NB4 (cell line): ENCODE data around the gene MAN2B2.

Source experiments
- DNase-seq: peaks from one replicate; pipeline ENCODE4 v3.0.0; 2010; ENCODE audit warnings: low read depth
- H3K4me3 ChIP-seq: one replicate; pipeline ENCODE4 v1.5.1; 2011; ENCODE audit warnings: mild to moderate bottlenecking, low read depth, low read length, moderate library complexity
- MYC ChIP-seq: IDR thresholded peaks from 2 replicates; pipeline ENCODE4 v1.6.1; 2011; ENCODE audit warnings: low read depth, low read length
- POLR2A ChIP-seq: IDR thresholded peaks from 2 replicates; pipeline ENCODE4 v1.6.1; 2011; ENCODE audit warnings: mild to moderate bottlenecking; ENCODE audit not compliant: insufficient read length; ENCODE audit errors: extremely low read depth
- TF ChIP-seq, protein P1 (sequence below): IDR thresholded peaks from one replicate; pipeline ENCODE4 v1.5.1; 2012; ENCODE audit warnings: low read depth, low read length
- TF ChIP-seq, protein P2 (sequence below): IDR thresholded peaks from 2 replicates; pipeline ENCODE4 v1.6.1; 2011; ENCODE audit warnings: low read depth, low read length

The MAN2B2 gene

GRCh38 chr4:6586715-6587325, 11.8 kb downstream of the MAN2B2 start:
- TF ChIP-seq, protein P1, sequence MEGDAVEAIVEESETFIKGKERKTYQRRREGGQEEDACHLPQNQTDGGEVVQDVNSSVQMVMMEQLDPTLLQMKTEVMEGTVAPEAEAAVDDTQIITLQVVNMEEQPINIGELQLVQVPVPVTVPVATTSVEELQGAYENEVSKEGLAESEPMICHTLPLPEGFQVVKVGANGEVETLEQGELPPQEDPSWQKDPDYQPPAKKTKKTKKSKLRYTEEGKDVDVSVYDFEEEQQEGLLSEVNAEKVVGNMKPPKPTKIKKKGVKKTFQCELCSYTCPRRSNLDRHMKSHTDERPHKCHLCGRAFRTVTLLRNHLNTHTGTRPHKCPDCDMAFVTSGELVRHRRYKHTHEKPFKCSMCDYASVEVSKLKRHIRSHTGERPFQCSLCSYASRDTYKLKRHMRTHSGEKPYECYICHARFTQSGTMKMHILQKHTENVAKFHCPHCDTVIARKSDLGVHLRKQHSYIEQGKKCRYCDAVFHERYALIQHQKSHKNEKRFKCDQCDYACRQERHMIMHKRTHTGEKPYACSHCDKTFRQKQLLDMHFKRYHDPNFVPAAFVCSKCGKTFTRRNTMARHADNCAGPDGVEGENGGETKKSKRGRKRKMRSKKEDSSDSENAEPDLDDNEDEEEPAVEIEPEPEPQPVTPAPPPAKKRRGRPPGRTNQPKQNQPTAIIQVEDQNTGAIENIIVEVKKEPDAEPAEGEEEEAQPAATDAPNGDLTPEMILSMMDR: peak; percentile 6
- TF ChIP-seq MYC: no peak
- no peak overlapping the region for H3K4me3 ChIP-seq
- no peak for DNase-seq

DNA sequence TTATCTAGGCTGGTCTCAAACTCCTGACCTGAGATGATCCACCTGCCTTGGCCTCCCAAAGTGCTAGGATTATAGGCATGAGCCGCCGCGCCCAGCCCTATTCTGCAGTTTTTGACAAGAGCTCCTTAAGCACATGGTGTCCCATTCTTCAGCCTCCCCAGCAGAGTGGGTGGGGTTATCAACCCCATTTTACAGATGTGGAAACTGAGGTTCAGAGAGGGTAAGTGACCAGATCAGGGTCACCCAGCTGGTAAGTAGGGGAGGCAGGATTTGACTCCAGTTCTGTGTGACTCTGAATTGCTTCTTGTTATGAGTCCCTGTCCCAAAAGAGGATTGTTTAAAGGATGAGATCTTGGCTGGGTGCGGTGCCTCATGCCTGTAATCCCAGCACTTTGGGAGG, 14.5 kb downstream of the MAN2B2 start:
- no peak overlapping the region for H3K4me3 ChIP-seq
- TF ChIP-seq POLR2A: no peak
- TF ChIP-seq, protein P2, sequence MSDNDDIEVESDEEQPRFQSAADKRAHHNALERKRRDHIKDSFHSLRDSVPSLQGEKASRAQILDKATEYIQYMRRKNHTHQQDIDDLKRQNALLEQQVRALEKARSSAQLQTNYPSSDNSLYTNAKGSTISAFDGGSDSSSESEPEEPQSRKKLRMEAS: no peak
- TF ChIP-seq, protein P1: no peak
- no peak for TF ChIP-seq MYC
- DNase-seq: no peak

GRCh38 chr4:6591313-6591712, 16.3 kb downstream of the MAN2B2 start:
- TF ChIP-seq POLR2A: no peak
- TF ChIP-seq MYC: no peak
- TF ChIP-seq, protein P1: no peak
- TF ChIP-seq, protein P2: no peak
- no peak overlapping the region for H3K4me3 ChIP-seq
- DNase-seq: no peak

GRCh38 chr4:6591781-6592180, 16.8 kb downstream of the MAN2B2 start:
- no peak overlapping the region for H3K4me3 ChIP-seq
- no peak for DNase-seq
- TF ChIP-seq, protein P2: peak; percentile 14; the same call in 1 of the 2 replicates
- no peak for TF ChIP-seq MYC
- TF ChIP-seq, protein P1: peak; percentile 10

GRCh38 chr4:6592804-6593563, 18.0 kb downstream of the MAN2B2 start:
- no peak for TF ChIP-seq POLR2A
- TF ChIP-seq, protein P1: no peak
- no peak for TF ChIP-seq MYC
- TF ChIP-seq, protein P2: no peak
- H3K4me3 ChIP-seq: no peak overlapping the region
- DNase-seq: no peak
